Gastrocnemius medialis (tissue), 4 donors: Measurements from ENCODE around the gene SPPL2C.

ENCODE experiments used
- POLR2A ChIP-seq, 2 donors: fragments of 450-650 bp; IDR thresholded peaks; one replicate each; pipeline ENCODE4 v1.6.1; 2017; ENCODE audit warnings: antibody characterized with exemption in 2 of 2, mild to moderate bottlenecking in 2 of 2, moderate library complexity in 2 of 2
- TF ChIP-seq, protein P1 (sequence below), 5 experiments: fragments of 450-650 bp in 3 of 5; fragments of 200-600 bp in 2 of 5; sonication (generic) in 2 of 5; IDR thresholded peaks in 4 of 5; conservative IDR thresholded peaks in 1 of 5; 1 replicate in 4 of 5; 2 replicates in 1 of 5; pipeline ENCODE4 v1.5.1; 2016 to 2019; ENCODE audit warnings: antibody characterized with exemption in 5 of 5, mild to moderate bottlenecking in 3 of 5, moderate library complexity in 3 of 5

DNA sequence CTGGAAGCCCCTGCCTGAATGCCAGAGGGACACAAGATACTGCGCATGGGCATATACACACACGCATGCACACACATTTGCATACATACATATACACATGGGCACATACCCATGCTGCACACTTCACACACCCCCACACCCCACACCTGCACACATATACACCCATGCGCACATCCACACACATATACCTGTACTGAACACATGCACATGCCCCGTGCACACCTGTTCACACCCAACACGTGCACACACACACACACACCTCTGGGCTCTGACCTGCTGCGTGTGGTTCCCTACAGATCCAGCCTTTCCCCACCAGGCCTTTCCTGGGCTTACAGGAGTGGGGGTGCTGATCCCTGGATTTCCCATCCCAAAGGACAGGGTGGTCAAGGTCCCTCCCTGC, 6.3 kb downstream of the SPPL2C start:
- TF ChIP-seq, protein P1, sequence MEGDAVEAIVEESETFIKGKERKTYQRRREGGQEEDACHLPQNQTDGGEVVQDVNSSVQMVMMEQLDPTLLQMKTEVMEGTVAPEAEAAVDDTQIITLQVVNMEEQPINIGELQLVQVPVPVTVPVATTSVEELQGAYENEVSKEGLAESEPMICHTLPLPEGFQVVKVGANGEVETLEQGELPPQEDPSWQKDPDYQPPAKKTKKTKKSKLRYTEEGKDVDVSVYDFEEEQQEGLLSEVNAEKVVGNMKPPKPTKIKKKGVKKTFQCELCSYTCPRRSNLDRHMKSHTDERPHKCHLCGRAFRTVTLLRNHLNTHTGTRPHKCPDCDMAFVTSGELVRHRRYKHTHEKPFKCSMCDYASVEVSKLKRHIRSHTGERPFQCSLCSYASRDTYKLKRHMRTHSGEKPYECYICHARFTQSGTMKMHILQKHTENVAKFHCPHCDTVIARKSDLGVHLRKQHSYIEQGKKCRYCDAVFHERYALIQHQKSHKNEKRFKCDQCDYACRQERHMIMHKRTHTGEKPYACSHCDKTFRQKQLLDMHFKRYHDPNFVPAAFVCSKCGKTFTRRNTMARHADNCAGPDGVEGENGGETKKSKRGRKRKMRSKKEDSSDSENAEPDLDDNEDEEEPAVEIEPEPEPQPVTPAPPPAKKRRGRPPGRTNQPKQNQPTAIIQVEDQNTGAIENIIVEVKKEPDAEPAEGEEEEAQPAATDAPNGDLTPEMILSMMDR (IDR thresholded peaks at IDR 0.05 in 4 of 5, conservative IDR thresholded peaks at IDR 0.05 in 1 of 5): no peak
- no peak for TF ChIP-seq POLR2A (IDR thresholded peaks at IDR 0.05)
